GM21723 (cell line): ENCODE data around the gene TUBGCP6.

Experiments used
- ATAC-seq: cut with Tn5 transposase; IDR thresholded peaks from one replicate; pipeline ENCODE4 v1.9.1; 2021; ENCODE audit warnings: mild to moderate bottlenecking, moderate library complexity; ENCODE audit not compliant: unreplicated experiment

Gene TUBGCP6

DNA sequence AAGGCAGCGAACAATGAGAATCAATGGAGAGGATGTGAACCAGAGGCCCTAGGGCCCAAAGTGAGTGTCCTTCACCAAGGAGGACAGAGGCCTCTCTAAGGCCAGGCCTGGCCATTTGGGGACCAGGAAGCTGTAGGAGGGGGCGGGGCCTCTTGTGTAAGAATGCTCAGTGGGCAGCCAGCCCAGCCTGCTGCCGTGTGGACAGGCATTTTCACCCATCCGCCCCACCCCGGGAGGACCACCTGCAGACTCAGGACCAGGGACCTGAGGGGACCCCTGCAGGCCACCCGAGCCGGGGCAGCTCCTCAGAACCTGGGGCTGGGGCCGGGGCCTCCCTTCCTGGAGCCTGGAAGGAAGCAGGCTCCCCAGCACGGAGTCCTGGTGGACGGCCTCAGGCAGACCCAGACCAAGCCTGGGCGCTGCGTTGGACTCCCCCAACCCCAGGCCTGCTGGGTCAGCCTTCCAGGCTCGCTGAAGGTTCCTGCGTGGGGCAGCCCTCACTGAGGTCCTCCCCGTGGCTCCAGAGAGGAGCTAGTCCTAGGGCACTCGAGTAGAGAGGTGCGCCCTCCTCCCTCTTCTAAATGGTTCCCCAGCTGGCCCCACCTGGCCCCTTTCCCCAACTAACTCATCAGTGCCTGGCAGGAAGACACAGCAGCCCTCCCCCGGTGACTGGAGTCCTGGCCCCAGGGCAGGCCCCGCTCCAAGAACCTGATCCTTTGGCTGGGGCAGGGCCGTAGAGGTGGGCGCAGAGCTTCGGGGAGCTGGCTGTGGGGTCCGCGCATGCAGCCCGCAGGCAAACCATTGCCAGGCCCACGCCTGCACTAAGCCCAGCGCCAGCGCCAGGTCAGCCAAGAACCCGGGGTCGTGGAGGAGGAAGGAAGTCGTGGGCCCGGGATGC lies 60.6 kb downstream of the TUBGCP6 start:
- no peak for ATAC-seq

DNA sequence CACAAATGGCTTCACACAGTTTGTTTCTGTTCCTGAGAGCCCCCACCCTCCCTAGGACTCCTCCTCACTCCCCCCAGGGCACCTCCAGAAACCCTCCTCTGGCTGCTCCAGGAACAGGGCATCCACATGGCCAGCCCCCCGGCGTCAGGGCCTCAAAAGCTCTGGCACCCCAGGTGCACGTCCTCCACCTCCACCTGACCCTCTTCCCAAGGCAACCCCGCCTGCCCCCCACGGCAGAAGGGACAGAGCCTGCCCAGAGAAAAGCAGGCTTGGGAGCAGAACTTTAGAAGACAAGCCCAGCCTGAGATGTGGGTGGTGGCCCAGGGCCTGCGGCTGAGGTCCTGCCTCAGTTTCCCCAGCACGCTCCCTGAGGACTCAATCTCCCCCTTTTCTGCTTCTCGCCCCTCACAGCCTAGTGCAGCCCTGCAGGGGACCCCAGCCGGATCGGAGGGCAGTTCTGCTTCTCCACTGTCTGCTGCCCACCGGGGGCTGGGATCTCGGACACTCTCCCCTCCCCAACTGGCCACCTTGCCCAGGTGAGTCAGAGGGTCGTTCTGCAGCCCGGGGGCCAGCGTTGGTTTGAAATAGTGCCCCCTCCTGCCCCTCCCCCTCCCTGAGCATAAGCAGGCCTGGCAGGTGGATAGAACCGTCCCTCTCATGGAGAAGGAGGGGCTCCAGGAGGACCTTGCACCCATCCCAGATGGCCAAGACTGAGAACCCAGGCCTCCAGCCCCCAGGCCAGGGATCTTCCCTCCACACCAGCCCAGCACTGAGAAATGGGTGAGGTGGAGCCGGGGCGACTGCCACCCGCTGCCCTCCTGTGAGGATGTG lies 61.5 kb downstream of the TUBGCP6 start:
- no peak for ATAC-seq

DNA sequence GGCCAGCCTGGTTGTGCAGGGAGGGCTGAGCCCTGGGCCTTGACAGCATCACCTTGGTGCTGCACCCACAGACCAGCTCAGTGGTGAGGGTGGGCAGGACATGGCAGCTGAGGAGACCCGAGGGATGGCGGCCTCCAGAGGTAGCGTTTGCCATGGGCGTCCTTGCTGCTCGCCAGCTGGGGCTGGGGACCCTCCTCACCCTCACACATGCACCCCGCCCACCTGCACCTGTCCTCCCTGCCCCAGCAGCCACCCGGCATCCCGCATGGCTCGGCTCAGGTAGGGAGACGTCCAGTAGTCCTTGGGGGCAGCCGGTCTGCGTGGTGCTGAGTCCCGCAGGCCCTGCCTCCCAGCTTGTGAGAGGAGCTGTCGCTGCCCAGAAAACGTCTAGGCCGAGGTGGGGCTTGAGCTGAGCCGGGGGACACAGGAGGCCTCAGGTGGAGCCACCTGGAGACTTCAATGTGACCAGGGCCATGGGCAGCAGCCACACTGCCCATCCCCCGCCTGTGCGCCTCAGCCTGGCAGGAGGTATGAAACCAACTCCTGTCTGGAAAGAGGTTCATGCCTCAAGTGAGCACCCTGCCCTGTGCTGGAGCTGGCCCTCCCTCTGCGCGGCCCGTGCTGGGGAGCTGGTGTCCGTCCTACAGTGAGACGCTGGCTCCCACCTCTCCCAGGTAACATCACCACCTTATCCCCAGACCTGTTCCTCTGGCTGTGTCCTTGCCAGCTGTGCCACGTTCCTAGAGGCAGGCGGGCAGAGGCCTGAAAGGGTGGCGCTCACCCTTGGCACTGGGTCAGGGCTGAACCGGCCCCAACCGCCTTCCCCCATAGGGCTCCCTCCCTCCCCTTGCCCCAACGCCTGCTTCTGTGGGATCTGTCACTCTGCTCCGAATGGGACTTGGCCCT lies 62.4 kb downstream of the TUBGCP6 start:
- ATAC-seq, result no peak

DNA sequence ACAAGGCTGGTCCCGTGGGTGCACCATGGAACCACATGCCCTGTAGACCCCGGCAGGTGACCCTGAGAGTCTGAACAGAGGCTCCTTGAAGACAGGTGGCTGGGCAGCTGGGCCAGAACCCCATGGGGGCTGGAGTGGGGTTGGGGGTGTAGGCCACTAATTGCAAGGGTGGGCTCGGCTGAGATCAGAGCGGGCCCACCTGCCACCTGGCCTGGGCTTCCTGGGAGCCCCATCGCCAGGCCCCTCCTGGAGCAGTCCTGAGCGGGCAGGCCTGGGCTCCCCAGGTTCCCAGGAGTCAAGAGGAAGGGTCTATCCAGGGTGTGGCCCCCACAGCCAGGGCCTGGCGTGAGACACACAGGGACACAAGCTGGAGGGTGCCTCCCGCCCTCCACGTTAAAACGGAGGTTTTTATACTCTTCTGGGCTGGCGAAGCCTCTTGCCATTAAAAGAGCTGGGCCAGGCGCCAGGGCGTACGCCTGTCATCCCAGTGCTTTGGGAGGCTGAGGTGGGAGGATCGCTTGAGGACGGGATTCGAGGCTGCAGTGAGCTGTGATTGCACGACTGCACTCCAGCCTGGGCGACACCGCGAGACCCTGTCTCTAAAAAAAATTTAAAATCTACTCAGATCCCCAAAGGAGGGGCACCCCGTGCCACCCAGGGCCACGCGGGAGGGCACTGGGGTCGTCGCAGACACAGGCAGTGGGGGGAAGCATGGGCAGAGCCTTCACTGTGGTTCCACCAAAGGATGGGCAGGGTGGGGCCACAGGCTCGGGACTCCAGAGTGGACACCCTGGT lies 63.9 kb downstream of the TUBGCP6 start:
- ATAC-seq, result no peak

DNA sequence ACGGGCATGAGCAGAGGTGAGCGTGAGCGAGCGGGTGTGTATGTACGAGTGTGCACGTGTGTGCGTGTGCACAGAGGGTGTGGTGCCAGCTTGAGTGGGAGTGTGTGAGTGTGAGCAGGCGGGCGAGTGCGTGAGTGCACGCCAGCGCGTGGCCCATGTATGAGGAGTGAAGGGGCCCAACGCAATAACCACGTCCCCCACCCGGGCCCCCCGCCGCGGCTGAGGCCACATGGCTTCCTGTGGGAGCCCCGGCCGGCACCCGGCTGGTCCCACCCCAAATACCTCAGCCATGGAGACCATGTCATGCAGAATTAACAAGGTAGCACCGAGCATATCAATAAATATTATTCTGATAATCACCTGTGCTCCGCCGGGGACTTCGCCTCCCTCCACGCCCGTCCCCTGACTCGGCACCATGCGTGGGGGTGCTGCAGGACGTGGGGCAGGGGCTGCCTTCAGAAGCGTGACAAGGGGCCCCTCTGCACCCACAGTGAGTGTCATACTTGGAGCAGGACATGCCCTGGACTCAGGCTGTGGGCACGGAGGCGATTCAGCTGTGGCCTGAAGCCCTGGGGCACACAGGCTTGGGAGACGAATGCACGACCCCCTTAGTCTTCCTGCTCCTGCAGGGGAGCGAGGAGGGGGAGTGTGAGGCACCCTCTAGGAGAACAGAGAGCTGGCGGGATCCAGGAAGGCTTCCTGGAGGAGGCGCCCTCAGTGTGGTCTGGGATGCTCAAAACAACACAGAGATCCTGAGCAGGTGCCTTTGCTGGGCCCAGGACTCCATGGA lies 64.7 kb downstream of the TUBGCP6 start:
- no peak for ATAC-seq

DNA sequence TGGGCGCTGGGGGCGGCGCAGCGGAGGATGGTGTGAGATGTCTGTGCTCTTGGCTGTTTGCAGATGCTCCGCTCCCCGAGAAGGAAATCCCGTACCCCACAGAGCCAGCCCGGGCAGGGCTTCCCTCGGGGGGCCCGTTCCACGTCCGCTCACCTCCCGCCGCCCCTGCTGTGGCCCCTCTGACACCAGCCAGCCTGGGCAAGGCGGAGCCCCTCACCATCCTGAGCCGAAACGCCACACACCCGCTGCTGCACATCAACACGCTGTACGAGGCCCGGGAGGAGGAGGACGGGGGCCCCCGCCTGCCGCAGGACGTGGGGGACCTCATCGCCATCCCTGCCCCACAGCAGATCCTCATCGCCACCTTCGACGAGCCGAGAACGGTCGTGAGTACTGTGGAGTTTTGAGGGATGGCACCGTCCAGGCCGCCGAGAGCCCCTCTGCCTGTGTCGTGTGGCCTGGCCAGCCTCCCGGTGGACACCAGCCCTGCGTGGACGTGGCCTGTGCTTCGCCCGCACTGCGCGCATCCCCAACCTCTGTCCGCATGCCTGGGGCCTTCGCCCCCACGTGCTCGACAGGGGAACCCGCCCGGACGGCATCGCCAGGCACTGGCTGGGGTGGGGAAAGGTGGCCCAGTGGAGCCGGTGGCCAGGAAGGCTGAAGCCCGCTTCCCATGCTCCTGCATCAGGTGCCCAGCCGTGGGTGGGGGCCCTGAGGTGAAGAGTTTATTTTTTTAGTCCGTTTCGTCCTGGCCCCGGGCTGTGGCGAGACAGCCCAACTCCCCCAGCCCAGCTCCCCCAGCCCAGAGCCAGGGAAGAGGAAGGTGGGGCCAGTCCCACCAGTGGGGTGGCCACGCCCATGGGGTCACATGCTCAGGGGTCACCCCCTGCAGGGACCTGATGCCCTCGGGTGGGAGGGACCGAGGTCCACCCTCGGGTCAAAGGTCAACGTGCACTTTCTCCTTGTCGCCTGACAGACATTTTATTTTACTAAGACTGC lies 65.7 kb downstream of the TUBGCP6 start:
- ATAC-seq, result no peak

DNA sequence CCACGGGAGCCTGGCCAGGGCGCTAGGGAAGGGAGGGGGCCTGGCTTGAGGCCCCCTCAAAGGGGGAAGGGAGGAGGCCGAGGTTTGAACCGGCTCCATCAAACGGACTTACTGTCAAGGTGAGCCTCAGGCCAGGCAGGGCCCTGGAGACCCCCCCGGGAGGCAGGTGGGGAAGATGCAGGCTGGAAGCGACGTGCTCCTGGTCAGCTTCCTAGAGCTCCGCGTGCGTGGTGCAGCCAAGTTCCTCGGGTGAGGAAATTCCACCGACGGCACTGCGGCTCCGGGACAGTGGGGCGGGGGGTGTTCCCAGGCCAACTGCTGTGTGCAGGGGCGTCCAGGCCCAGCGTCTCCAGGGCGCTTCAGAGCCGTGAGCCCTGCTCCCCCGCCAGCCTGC lies 66.4 kb downstream of the TUBGCP6 start:
- no peak for ATAC-seq

DNA sequence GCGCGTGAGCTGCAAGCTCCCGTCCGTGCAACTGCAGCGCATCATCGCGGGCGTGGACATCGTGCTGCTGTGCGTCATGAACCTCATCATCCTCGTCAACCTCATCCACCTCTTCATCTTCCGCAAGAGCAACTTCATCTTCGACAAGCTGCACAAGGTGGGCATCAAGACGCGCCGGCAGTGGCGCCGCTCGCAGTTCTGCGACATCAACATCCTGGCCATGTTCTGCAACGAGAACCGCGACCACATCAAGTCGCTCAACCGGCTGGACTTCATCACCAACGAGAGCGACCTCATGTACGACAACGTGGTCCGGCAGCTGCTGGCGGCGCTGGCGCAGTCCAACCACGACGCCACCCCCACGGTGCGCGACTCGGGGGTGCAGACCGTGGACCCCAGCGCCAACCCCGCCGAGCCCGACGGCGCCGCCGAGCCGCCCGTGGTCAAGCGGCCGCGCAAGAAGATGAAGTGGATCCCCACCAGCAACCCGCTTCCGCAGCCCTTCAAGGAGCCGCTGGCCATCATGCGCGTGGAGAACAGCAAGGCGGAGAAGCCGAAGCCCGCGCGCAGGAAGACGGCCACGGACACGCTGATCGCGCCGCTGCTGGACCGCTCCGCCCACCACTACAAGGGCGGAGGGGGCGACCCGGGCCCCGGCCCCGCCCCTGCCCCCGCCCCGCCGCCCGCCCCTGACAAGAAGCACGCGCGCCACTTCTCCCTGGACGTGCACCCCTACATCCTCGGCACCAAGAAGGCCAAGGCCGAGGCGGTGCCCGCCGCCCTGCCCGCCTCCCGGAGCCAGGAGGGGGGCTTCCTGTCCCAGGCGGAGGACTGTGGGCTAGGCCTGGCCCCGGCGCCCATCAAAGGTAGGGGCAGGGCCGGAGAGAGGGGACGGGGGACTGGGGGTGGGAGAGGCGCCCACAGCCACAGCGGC lies 67.0 kb downstream of the TUBGCP6 start:
- ATAC-seq, result no peak

DNA sequence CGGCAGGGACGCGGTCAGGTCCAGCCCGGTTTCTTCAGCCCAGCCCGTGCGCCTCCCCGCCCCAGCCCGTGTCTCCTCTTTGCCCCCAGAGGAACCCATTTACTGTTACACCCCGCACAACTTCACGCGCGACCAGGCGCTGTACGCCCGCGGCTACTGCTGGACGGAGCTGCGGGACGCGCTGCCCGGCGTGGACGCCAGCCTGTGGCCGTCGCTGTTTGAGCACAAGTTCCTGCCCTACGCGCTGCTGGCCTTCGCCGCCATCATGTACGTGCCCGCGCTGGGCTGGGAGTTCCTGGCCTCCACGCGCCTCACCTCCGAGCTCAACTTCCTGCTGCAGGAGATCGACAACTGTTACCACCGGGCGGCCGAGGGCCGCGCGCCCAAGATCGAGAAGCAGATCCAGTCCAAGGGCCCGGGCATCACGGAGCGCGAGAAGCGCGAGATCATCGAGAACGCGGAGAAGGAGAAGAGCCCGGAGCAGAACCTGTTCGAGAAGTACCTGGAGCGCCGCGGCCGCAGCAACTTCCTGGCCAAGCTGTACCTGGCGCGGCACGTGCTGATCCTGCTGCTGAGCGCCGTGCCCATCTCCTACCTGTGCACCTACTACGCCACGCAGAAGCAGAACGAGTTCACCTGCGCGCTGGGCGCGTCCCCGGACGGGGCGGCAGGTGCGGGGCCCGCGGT lies 67.8 kb downstream of the TUBGCP6 start:
- ATAC-seq, result no peak

DNA sequence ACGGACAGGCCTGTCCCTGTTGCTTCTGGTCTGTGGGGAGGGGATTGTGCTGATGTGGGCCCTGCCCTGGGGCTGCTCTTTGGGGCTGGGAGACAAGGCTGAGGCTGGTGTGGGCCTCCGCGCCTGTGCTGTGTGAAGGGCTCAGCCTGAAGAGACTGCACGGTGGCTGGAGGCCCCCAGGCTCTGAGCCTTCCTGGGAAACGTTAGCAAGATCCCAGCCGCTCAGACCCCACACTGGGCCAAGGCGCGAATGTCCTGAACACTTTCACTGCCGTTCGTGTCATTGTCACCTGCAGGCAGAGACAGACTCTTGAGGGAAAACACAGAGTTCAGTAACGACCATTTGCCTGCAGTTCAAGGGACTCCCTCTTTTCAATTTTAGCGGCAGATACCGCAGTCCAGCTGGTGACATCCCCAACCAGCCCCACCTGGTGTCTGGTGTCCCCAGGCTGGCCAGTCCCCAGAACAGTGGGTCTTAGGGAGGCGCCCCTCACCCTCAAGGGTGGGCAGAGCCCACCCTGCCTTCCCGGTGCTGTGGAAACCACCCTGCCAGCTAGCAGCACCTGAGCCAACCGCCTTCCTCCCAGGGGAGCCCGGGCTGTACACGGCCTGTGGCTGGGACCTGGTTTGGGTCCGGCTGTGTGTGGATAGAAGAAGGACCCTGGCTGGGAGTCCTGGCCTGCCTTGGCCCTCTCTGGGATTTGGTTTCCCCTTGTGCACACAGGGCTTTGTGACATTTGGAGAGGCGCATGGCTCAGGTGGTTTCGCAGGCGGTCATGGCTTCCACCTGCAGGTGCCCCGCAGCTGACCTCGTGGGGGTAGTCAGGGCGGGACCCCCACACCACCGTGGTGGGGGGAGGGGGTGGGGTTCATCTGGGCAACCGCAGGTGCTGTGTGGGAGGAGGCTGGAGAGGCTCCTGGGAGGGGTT lies 68.6 kb downstream of the TUBGCP6 start:
- ATAC-seq, result no peak

DNA sequence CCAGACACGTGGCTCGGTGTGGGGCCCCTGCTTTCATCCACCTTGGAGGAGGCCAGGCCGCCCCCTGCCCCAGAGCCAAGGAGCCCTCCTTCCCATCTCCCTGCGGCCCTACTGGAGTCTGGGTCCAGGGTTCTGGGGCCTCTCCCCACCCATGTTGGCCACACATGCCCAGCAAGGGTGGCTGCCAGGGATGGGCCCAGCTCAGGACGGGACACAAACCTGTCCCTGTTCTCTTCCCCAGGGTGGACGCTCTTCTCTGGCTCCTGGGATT lies 69.7 kb downstream of the TUBGCP6 start:
- ATAC-seq, result no peak

DNA sequence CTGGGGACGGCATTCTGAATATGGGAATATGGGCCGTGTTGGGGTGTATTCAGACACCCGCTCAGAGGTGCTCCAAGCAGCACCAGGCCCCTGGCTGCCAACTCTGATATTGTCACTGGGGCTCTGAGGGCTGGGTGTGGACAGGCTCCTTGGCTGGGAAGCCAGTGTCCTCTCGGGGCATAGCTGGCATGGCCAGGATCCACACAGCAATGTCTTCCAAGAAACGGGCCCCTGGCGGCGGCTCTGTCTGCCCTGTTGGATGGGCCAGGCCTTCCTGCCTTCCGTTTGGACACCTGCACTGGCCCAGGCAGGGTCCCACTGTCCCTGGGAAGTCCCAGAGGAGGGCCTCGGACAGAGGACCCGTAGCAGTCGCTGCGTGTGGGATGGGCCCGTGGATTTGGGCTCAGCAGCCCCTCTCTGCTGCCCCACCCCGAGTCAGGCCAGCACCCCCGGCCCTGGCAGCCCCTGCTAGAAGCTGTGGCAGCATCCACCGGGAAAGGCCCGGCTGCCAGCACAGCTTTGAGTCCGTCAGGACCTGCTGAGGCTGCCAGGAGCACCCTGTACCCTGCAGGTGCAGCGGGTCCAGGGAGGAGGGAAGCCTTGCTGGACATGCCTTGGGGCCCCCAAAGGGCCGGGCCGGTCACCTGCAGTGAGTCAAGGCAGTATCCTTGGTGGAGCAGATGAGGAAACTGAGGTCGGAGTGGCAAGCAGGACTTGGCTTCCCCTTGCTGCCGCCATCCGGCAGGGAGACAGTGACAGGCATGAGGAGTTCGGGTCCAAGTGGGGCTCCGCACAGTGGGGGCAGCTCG lies 70.2 kb downstream of the TUBGCP6 start:
- no peak for ATAC-seq

DNA sequence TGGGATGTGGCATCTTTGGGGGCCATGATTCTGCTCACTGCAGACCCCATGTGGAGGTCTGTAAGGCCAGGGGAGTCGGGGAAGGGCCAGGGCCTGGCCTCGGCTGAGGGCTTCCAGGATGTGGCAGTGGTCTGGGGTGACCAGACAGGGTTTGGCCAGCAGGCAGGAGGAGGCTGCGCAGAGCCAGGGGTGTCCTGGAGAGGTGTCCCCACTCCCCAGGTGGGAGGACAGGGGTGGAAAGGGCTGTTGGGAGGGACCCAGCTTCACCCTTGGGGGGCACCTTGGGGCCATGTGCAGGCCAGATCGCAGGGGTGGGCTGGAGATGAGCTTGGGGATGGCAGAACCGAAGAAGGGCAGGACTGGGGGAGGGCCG lies 70.9 kb downstream of the TUBGCP6 start:
- no peak for ATAC-seq

DNA sequence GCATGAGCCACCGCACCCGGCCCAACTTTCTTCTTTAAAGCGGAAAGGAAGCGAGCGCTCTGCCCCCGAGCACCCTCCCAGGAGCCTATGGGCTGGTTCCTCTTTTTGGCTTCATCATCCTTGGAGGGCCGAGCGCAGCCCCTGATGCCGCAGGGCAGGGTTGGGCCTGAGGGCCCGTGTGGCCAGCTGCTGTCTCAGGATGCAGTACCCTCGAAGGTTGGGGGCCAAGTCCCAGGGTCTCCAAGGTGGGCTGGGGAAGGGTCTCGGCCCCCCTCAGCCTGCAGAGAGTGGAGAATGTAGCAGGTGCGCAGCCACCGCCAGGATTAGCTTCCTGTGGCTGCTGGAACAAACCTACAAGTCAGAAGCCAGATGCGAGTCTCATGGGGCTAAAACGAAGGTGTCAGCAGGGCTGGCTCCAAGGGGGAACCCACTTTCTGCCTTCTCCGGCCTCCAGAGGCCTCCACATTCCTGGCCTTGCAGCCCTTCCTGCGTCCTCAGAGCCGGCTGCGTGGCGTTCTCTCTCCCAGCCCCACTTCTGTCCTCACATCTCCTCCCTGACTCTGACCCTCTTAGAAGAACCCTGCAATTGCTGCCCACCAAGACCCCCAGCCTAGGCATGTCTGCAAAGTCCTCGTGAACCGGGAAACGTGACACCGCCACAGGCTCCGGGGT lies 71.4 kb downstream of the TUBGCP6 start:
- ATAC-seq, result no peak
